ENCODE results near the gene PHYHD1. TPM values are rescaled to one million over a fixed set of nuclear protein-coding genes. Genes with fewer than 3 reads are reported as not detected.
A peak's percentile ranks its signal among the peaks of the same experiment; 100 is the strongest.

PHYHD1 gene
- total and polyA plus RNA-seq, 2 experiments from 2014 or later = 20.3 to 25.7 TPM

- H3K36me3 ChIP-seq (replicated peaks; ENCODE audit: insufficient read depth, low read depth) = no peaks in the 10 kb centered on the region
- no peak for TF ChIP-seq EZH2 (IDR thresholded peaks at IDR 0.05; ENCODE audit: borderline replicate concordance)
- TF ChIP-seq EZH2phosphoT487 (IDR thresholded peaks at IDR 0.05; ENCODE audit: low read depth, severe bottlenecking, unreplicated experiment) = no peak
- no peak for TF ChIP-seq CTCF (IDR thresholded peaks at IDR 0.05; ENCODE audit: poor library complexity)
- H3K4me1 ChIP-seq (ENCODE audit: insufficient read depth) = peaks cover 2% of the 10 kb centered on the region
- no peaks in the 10 kb centered on the region for H3K27me3 ChIP-seq
- peaks cover 5% of the 10 kb centered on the region for H4K20me1 ChIP-seq (ENCODE audit: insufficient read depth, poor library complexity, severe bottlenecking)
- peak overlapping the region; percentile 27 for H3K27ac ChIP-seq
- no peak for DNase-seq (ENCODE audit: low spot score)
- H3K9me2 ChIP-seq (replicated peaks; ENCODE audit: insufficient read depth) = no peaks in the 10 kb centered on the region
- no peak overlapping the region for H3K4me2 ChIP-seq
- peaks cover 69% of the 10 kb centered on the region for H3K79me2 ChIP-seq
- H3K4me3 ChIP-seq = no peak overlapping the region
- no peaks in the 10 kb centered on the region for H3K9me3 ChIP-seq (ENCODE audit: low read depth)
- H2AFZ ChIP-seq = no peak overlapping the region
- 79% methylated on average over 15 of the region's 15 CpGs for WGBS (ENCODE audit: low lambda C conversion rate, missing lambda C conversion rate)
These were observed 35.0 kb upstream of the PHYHD1 start for GRCh38 chr9:128885798-128886197.

GRCh38 chr9:128886211-128886891, 34.4 kb upstream of the PHYHD1 start:
- Histone ChIP-seq H3K27ac (peak overlapping the region; percentile 43), H3K4me2 (no peak overlapping the region)

GRCh38 chr9:128887049-128887448, 33.7 kb upstream of the PHYHD1 start:
- Histone ChIP-seq H3K79me2 (peaks cover 78% of the 10 kb centered on the region), H3K36me3 (replicated peaks; ENCODE audit: insufficient read depth, low read depth) (no peaks in the 10 kb centered on the region), H3K27ac (no peak overlapping the region), H3K27me3 (no peaks in the 10 kb centered on the region), H3K4me2 (no peak overlapping the region), H2AFZ (no peak overlapping the region), H3K4me1 (ENCODE audit: insufficient read depth) (peaks cover 2% of the 10 kb centered on the region), H3K9me2 (replicated peaks; ENCODE audit: insufficient read depth) (no peaks in the 10 kb centered on the region), H3K4me3 (no peak overlapping the region), H3K9me3 (ENCODE audit: low read depth) (no peaks in the 10 kb centered on the region), H4K20me1 (ENCODE audit: insufficient read depth, poor library complexity, severe bottlenecking) (peaks cover 5% of the 10 kb centered on the region)
- 97% methylated on average over 3 of the region's 3 CpGs for WGBS (ENCODE audit: low lambda C conversion rate, missing lambda C conversion rate)
- DNase-seq (ENCODE audit: low spot score) = no peak
- TF ChIP-seq CTCF (IDR thresholded peaks at IDR 0.05; ENCODE audit: poor library complexity) = no peak
- TF ChIP-seq EZH2 (IDR thresholded peaks at IDR 0.05; ENCODE audit: borderline replicate concordance) = no peak
- no peak for TF ChIP-seq EZH2phosphoT487 (IDR thresholded peaks at IDR 0.05; ENCODE audit: low read depth, severe bottlenecking, unreplicated experiment)

More at GRCh38 chr9:128886211-128886891, 34.4 kb upstream of the PHYHD1 start:
- 65% methylated on average over 13 of the region's 13 CpGs for WGBS (ENCODE audit: low lambda C conversion rate, missing lambda C conversion rate)
- TF ChIP-seq EZH2phosphoT487 (IDR thresholded peaks at IDR 0.05; ENCODE audit: low read depth, severe bottlenecking, unreplicated experiment) (no peak), CTCF (IDR thresholded peaks at IDR 0.05; ENCODE audit: poor library complexity) (no peak), EZH2 (IDR thresholded peaks at IDR 0.05; ENCODE audit: borderline replicate concordance) (no peak)
- Histone ChIP-seq H3K79me2 (peaks cover 72% of the 10 kb centered on the region), H3K9me3 (ENCODE audit: low read depth) (no peaks in the 10 kb centered on the region), H3K4me3 (no peak overlapping the region), H3K9me2 (replicated peaks; ENCODE audit: insufficient read depth) (no peaks in the 10 kb centered on the region), H3K27me3 (no peaks in the 10 kb centered on the region), H3K36me3 (replicated peaks; ENCODE audit: insufficient read depth, low read depth) (no peaks in the 10 kb centered on the region), H4K20me1 (ENCODE audit: insufficient read depth, poor library complexity, severe bottlenecking) (peaks cover 5% of the 10 kb centered on the region), H2AFZ (no peak overlapping the region), H3K4me1 (ENCODE audit: insufficient read depth) (no peaks in the 10 kb centered on the region)
- no peak for DNase-seq (ENCODE audit: low spot score)

Data from hepatocyte (in vitro differentiated cells).